ENCODE data around the gene HPCAL4. TPM values are rescaled to one million over a fixed set of nuclear protein-coding genes. Genes with fewer than 3 reads are reported as not detected.

Gene HPCAL4
- total and polyA plus RNA-seq, 9 of the 15 experiments (the other 6 are each of a cell fraction or from before 2014, with no cell fraction given), result 0.01 to 0.04 (median 0.04) TPM; not detected in 4

DNA sequence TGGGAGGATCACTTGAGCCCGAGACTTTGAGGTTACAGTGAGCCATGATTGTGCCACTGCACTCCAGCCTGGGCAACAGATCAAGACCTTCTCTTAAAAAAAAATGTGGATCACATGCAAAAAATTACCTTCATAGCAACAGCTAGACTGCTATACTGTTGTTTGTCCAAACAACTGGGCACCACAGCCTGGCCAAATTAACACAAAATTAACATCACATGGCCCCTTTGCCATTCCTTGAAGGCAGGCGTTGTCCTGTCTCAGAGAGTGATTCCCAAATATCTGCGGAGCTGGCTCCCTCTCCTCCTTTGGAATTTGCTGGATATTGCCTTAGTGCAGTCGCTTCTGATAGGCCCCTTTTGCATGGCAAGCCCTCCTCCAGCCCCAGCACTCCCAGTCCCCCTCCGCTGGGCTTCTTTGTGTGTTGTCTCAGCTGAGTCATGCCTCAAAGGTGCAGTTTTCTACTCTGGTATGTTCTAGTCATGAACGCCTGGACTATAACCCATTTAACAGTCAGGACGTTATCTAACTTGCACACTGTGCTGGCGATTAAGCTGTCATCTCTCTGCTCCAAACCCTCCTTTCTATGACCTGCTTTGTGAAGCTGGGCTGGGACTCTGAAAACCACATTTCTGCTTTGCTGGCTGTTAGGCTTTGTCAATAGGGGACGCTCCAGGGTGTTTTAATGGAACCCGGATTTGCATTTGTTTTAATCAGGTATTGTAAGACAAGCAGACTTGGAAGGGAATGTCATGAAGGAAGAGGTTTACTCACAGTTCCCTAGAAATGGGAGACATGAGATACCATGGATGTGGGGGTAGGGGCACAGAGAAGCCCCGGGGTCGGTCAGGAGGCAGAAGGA lies 20.1 kb upstream of the HPCAL4 start (continued):
- TF ChIP-seq, protein P1, sequence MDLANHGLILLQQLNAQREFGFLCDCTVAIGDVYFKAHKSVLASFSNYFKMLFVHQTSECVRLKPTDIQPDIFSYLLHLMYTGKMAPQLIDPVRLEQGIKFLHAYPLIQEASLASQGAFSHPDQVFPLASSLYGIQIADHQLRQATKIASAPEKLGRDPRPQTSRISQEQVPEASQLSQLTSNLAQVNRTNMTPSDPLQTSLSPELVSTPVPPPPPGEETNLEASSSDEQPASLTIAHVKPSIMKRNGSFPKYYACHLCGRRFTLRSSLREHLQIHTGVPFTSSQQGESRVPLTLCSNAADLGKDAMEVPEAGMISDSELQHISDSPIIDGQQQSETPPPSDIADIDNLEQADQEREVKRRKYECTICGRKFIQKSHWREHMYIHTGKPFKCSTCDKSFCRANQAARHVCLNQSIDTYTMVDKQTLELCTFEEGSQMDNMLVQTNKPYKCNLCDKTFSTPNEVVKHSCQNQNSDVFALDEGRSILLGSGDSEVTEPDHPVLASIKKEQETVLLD (IDR thresholded peaks at IDR 0.05), result peak; percentile 76; the same call in 1 of the 2 replicates
- TF ChIP-seq ZNF12 (CRISPR knock-in tag; IDR thresholded peaks at IDR 0.05) (no peak), SP2 (IDR thresholded peaks at IDR 0.05; ENCODE audit: extremely low read depth, low read depth, low read length, poor library complexity, severe bottlenecking) (no peak), CREM (IDR thresholded peaks at IDR 0.05; ENCODE audit: low read depth) (peak; percentile 86), ARNT (IDR thresholded peaks at IDR 0.05) (peak in 1 of 2 experiments; percentile 96; a peak in 2 of 4 replicates), TBP (optimal IDR thresholded peaks at IDR 0.05; ENCODE audit: low read depth, low read length) (peak; percentile 50), CTBP1 (IDR thresholded peaks at IDR 0.05; ENCODE audit: borderline replicate concordance) (peak; percentile 80; the same call in 1 of the 2 replicates), ZNF584 (CRISPR knock-in tag; IDR thresholded peaks at IDR 0.05; ENCODE audit: low read depth) (0 out of 2 replicates have a peak, but pooled peaks have one; percentile 48), TRIM28 (IDR thresholded peaks at IDR 0.05) (peak; percentile 87), ZNF143 (CRISPR knock-in tag; IDR thresholded peaks at IDR 0.05) (no peak), CHD1 (IDR thresholded peaks at IDR 0.05; ENCODE audit: low read length) (peak; percentile 53), RUNX1 (IDR thresholded peaks at IDR 0.05; ENCODE audit: low read depth) (peak; percentile 62; the same call in 1 of the 2 replicates), XRCC3 (IDR thresholded peaks at IDR 0.05) (no peak), DPF2 (IDR thresholded peaks at IDR 0.05) (peak; percentile 99), NBN (IDR thresholded peaks at IDR 0.05; ENCODE audit: low read depth) (peak; percentile 98), SMARCA5 (IDR thresholded peaks at IDR 0.05) (peak; percentile 45; the same call in 1 of the 2 replicates), SMAD1 (IDR thresholded peaks at IDR 0.05; ENCODE audit: low read depth, low read length, partially characterized antibody) (peak; percentile 70), NR1H2 (CRISPR knock-in tag; IDR thresholded peaks at IDR 0.05) (peak; percentile 46; the same call in 1 of the 2 replicates), GABPB1 (CRISPR knock-in tag; IDR thresholded peaks at IDR 0.05) (peak; percentile 34; the same call in 1 of the 2 replicates), PHB (CRISPR knock-in tag; IDR thresholded peaks at IDR 0.05) (no peak), L3MBTL2 (IDR thresholded peaks at IDR 0.05) (peak; percentile 65; the same call in 1 of the 2 replicates), HLTF (IDR thresholded peaks at IDR 0.05) (0 out of 2 replicates have a peak, but pooled peaks have one; percentile 80), TARDBP (IDR thresholded peaks at IDR 0.05) (peak; percentile 56; the same call in 1 of the 2 replicates), ZSCAN29 (IDR thresholded peaks at IDR 0.05) (peak; percentile 64; the same call in 1 of the 2 replicates), SMARCE1 (IDR thresholded peaks at IDR 0.05) (peak; percentile 93), CBFA2T3 (IDR thresholded peaks at IDR 0.05) (peak; percentile 96)
- TF ChIP-seq, protein P2, sequence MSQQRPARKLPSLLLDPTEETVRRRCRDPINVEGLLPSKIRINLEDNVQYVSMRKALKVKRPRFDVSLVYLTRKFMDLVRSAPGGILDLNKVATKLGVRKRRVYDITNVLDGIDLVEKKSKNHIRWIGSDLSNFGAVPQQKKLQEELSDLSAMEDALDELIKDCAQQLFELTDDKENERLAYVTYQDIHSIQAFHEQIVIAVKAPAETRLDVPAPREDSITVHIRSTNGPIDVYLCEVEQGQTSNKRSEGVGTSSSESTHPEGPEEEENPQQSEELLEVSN (IDR thresholded peaks at IDR 0.05; ENCODE audit: borderline replicate concordance in 1 of 2, extremely low read depth in 1 of 2, insufficient read depth in 1 of 2, insufficient read length in 1 of 2, low read depth in 1 of 2, low read length in 1 of 2, poor library complexity in 1 of 2, severe bottlenecking in 1 of 2), result peak; percentile 32 to 37
- TF ChIP-seq, protein P3, sequence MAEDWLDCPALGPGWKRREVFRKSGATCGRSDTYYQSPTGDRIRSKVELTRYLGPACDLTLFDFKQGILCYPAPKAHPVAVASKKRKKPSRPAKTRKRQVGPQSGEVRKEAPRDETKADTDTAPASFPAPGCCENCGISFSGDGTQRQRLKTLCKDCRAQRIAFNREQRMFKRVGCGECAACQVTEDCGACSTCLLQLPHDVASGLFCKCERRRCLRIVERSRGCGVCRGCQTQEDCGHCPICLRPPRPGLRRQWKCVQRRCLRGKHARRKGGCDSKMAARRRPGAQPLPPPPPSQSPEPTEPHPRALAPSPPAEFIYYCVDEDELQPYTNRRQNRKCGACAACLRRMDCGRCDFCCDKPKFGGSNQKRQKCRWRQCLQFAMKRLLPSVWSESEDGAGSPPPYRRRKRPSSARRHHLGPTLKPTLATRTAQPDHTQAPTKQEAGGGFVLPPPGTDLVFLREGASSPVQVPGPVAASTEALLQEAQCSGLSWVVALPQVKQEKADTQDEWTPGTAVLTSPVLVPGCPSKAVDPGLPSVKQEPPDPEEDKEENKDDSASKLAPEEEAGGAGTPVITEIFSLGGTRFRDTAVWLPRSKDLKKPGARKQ (CRISPR knock-in tag; IDR thresholded peaks at IDR 0.05), result no peak
